ENCODE data around the gene ZNF319.

DNA sequence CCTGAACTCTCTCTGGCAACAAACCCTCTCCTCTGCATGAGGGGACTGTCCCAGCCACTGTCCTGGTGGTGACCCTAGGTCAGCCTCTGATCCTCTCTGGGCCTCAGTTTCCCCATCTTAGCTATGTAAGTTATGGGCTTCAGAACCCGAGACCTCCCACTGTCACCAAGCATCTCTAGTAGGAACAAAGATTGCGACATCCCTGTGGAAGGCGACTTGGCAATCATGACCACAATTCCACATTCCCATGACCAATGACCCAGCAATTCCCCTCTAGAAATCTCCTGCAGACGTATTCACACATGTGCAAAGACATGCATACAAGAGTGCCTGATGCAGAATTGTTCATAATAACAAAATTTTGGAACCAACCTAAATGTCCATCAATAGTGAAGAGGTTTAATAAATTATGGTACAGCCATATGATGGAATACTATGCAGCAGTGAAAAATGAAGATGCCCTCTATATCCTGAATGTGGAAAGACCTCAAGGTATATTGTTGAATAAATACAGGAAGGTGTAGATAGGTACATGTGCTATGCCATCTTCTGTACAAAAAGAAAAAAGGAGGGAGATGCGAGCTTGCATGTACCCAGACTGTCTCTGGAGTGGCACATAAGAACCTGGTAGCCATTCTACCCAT, 50.8 kb downstream of the ZNF319 start:
- TF ChIP-seq POLR2A (IDR thresholded peaks at IDR 0.05) (no peak), EP300 (IDR thresholded peaks at IDR 0.05) (no peak), POLR2AphosphoS5 (IDR thresholded peaks at IDR 0.05) (no peak)
- TF ChIP-seq, protein P1, sequence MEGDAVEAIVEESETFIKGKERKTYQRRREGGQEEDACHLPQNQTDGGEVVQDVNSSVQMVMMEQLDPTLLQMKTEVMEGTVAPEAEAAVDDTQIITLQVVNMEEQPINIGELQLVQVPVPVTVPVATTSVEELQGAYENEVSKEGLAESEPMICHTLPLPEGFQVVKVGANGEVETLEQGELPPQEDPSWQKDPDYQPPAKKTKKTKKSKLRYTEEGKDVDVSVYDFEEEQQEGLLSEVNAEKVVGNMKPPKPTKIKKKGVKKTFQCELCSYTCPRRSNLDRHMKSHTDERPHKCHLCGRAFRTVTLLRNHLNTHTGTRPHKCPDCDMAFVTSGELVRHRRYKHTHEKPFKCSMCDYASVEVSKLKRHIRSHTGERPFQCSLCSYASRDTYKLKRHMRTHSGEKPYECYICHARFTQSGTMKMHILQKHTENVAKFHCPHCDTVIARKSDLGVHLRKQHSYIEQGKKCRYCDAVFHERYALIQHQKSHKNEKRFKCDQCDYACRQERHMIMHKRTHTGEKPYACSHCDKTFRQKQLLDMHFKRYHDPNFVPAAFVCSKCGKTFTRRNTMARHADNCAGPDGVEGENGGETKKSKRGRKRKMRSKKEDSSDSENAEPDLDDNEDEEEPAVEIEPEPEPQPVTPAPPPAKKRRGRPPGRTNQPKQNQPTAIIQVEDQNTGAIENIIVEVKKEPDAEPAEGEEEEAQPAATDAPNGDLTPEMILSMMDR (IDR thresholded peaks at IDR 0.05), result no peak

All from suprapubic skin (tissue), 4 donors.